K562 (cell line): ENCODE data around the gene CHST1. TPM values are rescaled to one million over a fixed set of nuclear protein-coding genes. Genes with fewer than 3 reads are reported as not detected.

Experiments
- ATAC-seq: fragments of 200-7000 bp; cut with Tn5 transposase; 3 replicates; pipeline ENCODE4 v1.9.1; 2020; ENCODE audit warnings: moderate library complexity
- BruUV-seq: library from RNA; stranded (reverse); fragments of 400-500 nt; replicated peaks from 2 replicates; lab custom pipeline; 2021; lab: Mats Ljungman, UMichigan
- CTCF ChIA-PET: fragments of 300-600 bp; formaldehyde crosslinking; extraction: SDS; loops from one replicate; lab custom pipeline; 2021; ENCODE audit warnings: low intra/inter-chr PET ratio; lab: Yijun Ruan, JAX
- POLR2A ChIA-PET: fragments of 300-600, 350-650 bp; sonication (Branson Sonifier 250); formaldehyde crosslinking; extraction: SDS; loops from one replicate; lab custom pipeline; 2021; ENCODE audit warnings: antibody characterized with exemption, inconsistent platforms; lab: Yijun Ruan, JAX
- DNase-seq, 4 experiments: peaks; one replicate each; pipeline versions ENCODE4 v3.0.0 to v3.0.0-alpha.2; 2011 to 2018; ENCODE audit warnings: low spot score in 3 of 4, mixed read lengths in 3 of 4; ENCODE audit errors: extremely low read depth in 1 of 4
- FAIRE-seq: peaks from 2 replicates; lab custom pipeline; 2011; peaks lifted over from hg19 to GRCh38; lab: Jason Lieb, UNC
- H2AFZ ChIP-seq: 2 replicates; pipeline ENCODE4 v1.6.0; 2011; ENCODE audit warnings: low read depth, low read length, control low read depth, inconsistent platforms
- H3K27ac ChIP-seq: fragments of 200-600 bp; 3 replicates; pipeline ENCODE4 v1.8.0; 2011; ENCODE audit warnings: low read depth, mild to moderate bottlenecking, control low read depth, inconsistent platforms, low read length, moderate library complexity, mixed read lengths; ENCODE audit errors: extremely low read depth
- H3K27me3 ChIP-seq, 2 experiments: fragments of 300-600 bp in 1 of 2; 2 replicates in 1 of 2; 3 replicates in 1 of 2; pipeline versions ENCODE4 v1.6.0 to v1.8.0; 2011; ENCODE audit warnings: inconsistent platforms in 2 of 2, low read length in 2 of 2, mild to moderate bottlenecking in 1 of 2, mixed read lengths in 1 of 2, moderate library complexity in 1 of 2; ENCODE audit not compliant: control insufficient read depth in 2 of 2, insufficient read depth in 2 of 2
- H3K36me3 ChIP-seq: fragments of 300-600 bp; 3 replicates; pipeline ENCODE4 v1.8.0; 2011; ENCODE audit warnings: mild to moderate bottlenecking, low read length, inconsistent platforms; ENCODE audit not compliant: control insufficient read depth, insufficient read depth
- H3K4me1 ChIP-seq, 2 experiments: fragments of 200-600 bp in 1 of 2; replicated peaks in 1 of 2; 2 replicates in 1 of 2; 3 replicates in 1 of 2; pipeline versions ENCODE4 v1.5.1 to v1.8.0; 2011; ENCODE audit warnings: inconsistent platforms in 2 of 2, low read length in 2 of 2, mild to moderate bottlenecking in 1 of 2, mixed read lengths in 1 of 2, moderate library complexity in 1 of 2; ENCODE audit not compliant: control insufficient read depth in 2 of 2, insufficient read depth in 2 of 2
- H3K4me2 ChIP-seq: 2 replicates; pipeline ENCODE4 v1.6.1; 2011; ENCODE audit warnings: low read length, control low read depth, inconsistent platforms, mixed read lengths; ENCODE audit not compliant: insufficient read depth
- H3K4me3 ChIP-seq: fragments of 200-600 bp; sonication (generic), shearing (Covaris generic); 2 replicates; pipeline ENCODE4 v1.5.1; 2016; ENCODE audit warnings: control low read depth, inconsistent platforms
- H3K79me2 ChIP-seq: fragments of 200-600 bp; 3 replicates; pipeline ENCODE4 v1.8.0; 2011; ENCODE audit warnings: low read length, inconsistent platforms; ENCODE audit not compliant: control insufficient read depth, insufficient read depth
- H3K9ac ChIP-seq, 2 experiments: 2 replicates each; pipeline versions ENCODE4 v1.6.0 to v1.6.1; 2011; ENCODE audit warnings: low read depth in 2 of 2, low read length in 2 of 2, control low read depth in 1 of 2, inconsistent platforms in 1 of 2, mild to moderate bottlenecking in 1 of 2, mixed read lengths in 1 of 2; ENCODE audit not compliant: insufficient read depth in 1 of 2
- H3K9me1 ChIP-seq: one replicate; pipeline ENCODE4 v1.6.0; 2011; ENCODE audit warnings: inconsistent platforms, mild to moderate bottlenecking, low read length, moderate library complexity; ENCODE audit not compliant: control insufficient read depth, insufficient read depth
- H3K9me3 ChIP-seq: replicated peaks from 2 replicates; pipeline ENCODE4 v1.5.1; 2011; ENCODE audit warnings: low read depth, low read length, inconsistent platforms; ENCODE audit not compliant: control insufficient read depth, insufficient read depth
- H4K20me1 ChIP-seq: replicated peaks from 2 replicates; pipeline ENCODE4 v1.6.1; 2011; ENCODE audit warnings: low read length, inconsistent platforms, mixed read lengths; ENCODE audit not compliant: control insufficient read depth, insufficient read depth
- CREM ChIP-seq: IDR thresholded peaks from 2 replicates; pipeline ENCODE4 v1.6.1; 2014; ENCODE audit warnings: antibody characterized with exemption, low read depth
- FOXK2 ChIP-seq, 2 experiments: fragments of 450-650 bp; IDR thresholded peaks in 1 of 2; conservative IDR thresholded peaks in 1 of 2; 2 replicates each; pipeline ENCODE4 v1.6.1; 2016; ENCODE audit warnings: low read depth in 2 of 2, mild to moderate bottlenecking in 1 of 2
- HDAC1 ChIP-seq, 2 experiments: fragments of 450-650 bp; IDR thresholded peaks; 2 replicates each; pipeline ENCODE4 v1.6.1; 2016 to 2017; ENCODE audit warnings: inconsistent platforms in 1 of 2, mild to moderate bottlenecking in 1 of 2, moderate library complexity in 1 of 2
- HDGF ChIP-seq: fragments of 450-650 bp; IDR thresholded peaks from 2 replicates; pipeline ENCODE4 v1.6.1; 2016
- KDM1A ChIP-seq, 2 experiments: fragments of 450-650 bp; IDR thresholded peaks; 2 replicates each; pipeline ENCODE4 v1.6.1; 2016; ENCODE audit warnings: mild to moderate bottlenecking in 2 of 2
- KHSRP ChIP-seq: fragments of 450-650 bp; IDR thresholded peaks from 2 replicates; pipeline ENCODE4 v1.6.1; 2017
- MITF ChIP-seq: IDR thresholded peaks from 2 replicates; pipeline ENCODE4 v1.6.1; 2014; ENCODE audit warnings: antibody characterized with exemption
- NR2C2 ChIP-seq, 2 experiments: fragments of 200-800 bp in 1 of 2; sonication (Bioruptor generic) in 1 of 2; sonication (generic) in 1 of 2; formaldehyde crosslinking in 1 of 2; IDR thresholded peaks; 2 replicates each; pipeline versions ENCODE4 v1.6.1 to v1.8.0; 2016 to 2022; ENCODE audit warnings: mild to moderate bottlenecking in 1 of 2, missing compliant biosample characterization in 1 of 2, missing genetic modification characterization in 1 of 2, missing genetic modification reagents in 1 of 2
- RAD21 ChIP-seq, 2 experiments: fragments of 250-450 bp in 1 of 2; fragments of 450-650 bp in 1 of 2; sonication (Bioruptor Pico) in 1 of 2; formaldehyde crosslinking in 1 of 2; IDR thresholded peaks in 1 of 2; conservative IDR thresholded peaks in 1 of 2; 2 replicates each; pipeline versions ENCODE4 v1.4.0 to v1.8.0; 2020 to 2022; ENCODE audit warnings: mild to moderate bottlenecking in 2 of 2, moderate library complexity in 1 of 2
- ZBTB12 ChIP-seq: fragments of 250-450 bp; sonication (Bioruptor Pico); IDR thresholded peaks from 2 replicates; pipeline ENCODE4 v1.4.0; 2020
- ZBTB9 ChIP-seq: fragments of 450-650 bp; formaldehyde crosslinking; IDR thresholded peaks from 2 replicates; pipeline ENCODE4 v1.4.0; 2020; ENCODE audit warnings: mild to moderate bottlenecking, moderate library complexity
- ZC3H11A ChIP-seq: IDR thresholded peaks from 2 replicates; pipeline ENCODE4 v1.6.1; 2012; ENCODE audit warnings: low read depth, low read length, improper control_type of control experiment
- ZMIZ1 ChIP-seq, 2 experiments: fragments of 150-350 bp in 1 of 2; IDR thresholded peaks; 2 replicates each; pipeline ENCODE4 v1.6.1; 2012 to 2016; ENCODE audit warnings: low read depth in 2 of 2, low read length in 2 of 2, mild to moderate bottlenecking in 1 of 2, moderate library complexity in 1 of 2
- ZNF12 ChIP-seq: sonication (generic); formaldehyde crosslinking; IDR thresholded peaks from 2 replicates; pipeline ENCODE4 v1.4.0; 2020; ENCODE audit warnings: mild to moderate bottlenecking, missing genetic modification reagents
- WGBS: fragments of 100-300 bp; shearing (Covaris generic); methylation state at CpG from one replicate; pipeline ENCODE4 v1.1.6; 2016; ENCODE audit warnings: low coverage, mixed read lengths; ENCODE audit not compliant: insufficient coverage; ENCODE audit errors: missing lambda C conversion rate; 5-methylcytosine and 5-hydroxymethylcytosine counted together
- in situ Hi-C: fragments of 300-500 bp; cut with MboI; formaldehyde crosslinking; loops from 4 replicates; pipeline ENCODE4 v1.15.0; 2018; ENCODE audit warnings: inconsistent platforms, mixed read lengths
- intact Hi-C: fragments of 100-400 bp; cut with micrococcal nuclease; formaldehyde crosslinking; loops from 2 replicates; pipeline ENCODE4 v1.14.2; 2022
- polyA plus RNA-seq, 8 experiments: library from polyadenylated mRNA; depleted of rRNA in 4 of 8; stranded (reverse) in 5 of 8; unstranded in 3 of 8; fragments of >200 nt; fragmentation: Nextera tagmentation in 2 of 8; fragmentation: Illumina TruSeq in 1 of 8; extraction: Ambion mirVana in 2 of 8; extraction: Trizol in 1 of 8; gene quantifications; 2 replicates each; pipeline versions ENCODE4 v1.2.1 to v1.2.3, GENCODE V29; 2011 to 2014; ENCODE audit warnings: inconsistent platforms in 1 of 8, missing spikeins in 1 of 8
- total RNA-seq, 7 experiments: library from RNA; depleted of rRNA in 6 of 7; stranded (reverse); fragments of >200 nt in 6 of 7; fragmentation: Illumina TruSeq in 2 of 7; extraction: Trizol in 2 of 7; gene quantifications; 2 replicates each; pipeline versions ENCODE4 v1.2.1 to v1.2.3, GENCODE V29; 2011 to 2021; ENCODE audit warnings: low replicate concordance in 1 of 7

CHST1 gene
- total and polyA plus RNA-seq, 9 of the 15 experiments (the other 6 are each of a cell fraction or from before 2014, with no cell fraction given): 0.04 to 0.32 (median 0.18) TPM; not detected in 4

- Histone ChIP-seq H3K27ac (no peak overlapping the region), H3K79me2 (no peaks in the 10 kb centered on the region), H3K4me2 (no peak overlapping the region), H3K4me3 (no peak overlapping the region), H3K4me1 (no peaks in the 10 kb centered on the region), H3K27me3 (peaks cover under 1 to 29% of the 10 kb centered on the region in 2 experiments; a peak in 2 of 5 replicates), H3K9me3 (no peaks in the 10 kb centered on the region), H3K9me1 (no peaks in the 10 kb centered on the region), H3K36me3 (no peaks in the 10 kb centered on the region), H2AFZ (no peak overlapping the region), H3K9ac (no peak overlapping the region), H4K20me1 (no peaks in the 10 kb centered on the region)
- 0% methylated on average over 8 of the region's 8 CpGs for WGBS
- ATAC-seq (no peak), DNase-seq (no peak), FAIRE-seq (no peak)
- ChIA-PET CTCF (no interaction called here), POLR2A (interaction anchor here (1.2 kb wide), 1 partner anchor 20 kb away, joined by 3 read pairs; no protein-coding TSS in a partner anchor)
- BruUV-seq: no TSS peak
- in situ Hi-C loops (no loop called here), intact Hi-C loops (no loop called here)
- TF ChIP-seq ZNF12 (no peak), ZBTB12 (no peak), ZMIZ1 (IDR thresholded peaks at IDR 0.05; ENCODE audit: low read depth in 2 of 2, low read length in 2 of 2) (no peak), ZC3H11A (no peak), NR2C2 (CRISPR knock-in tag; IDR thresholded peaks at IDR 0.05) (no peak), NR2C2 (tag; IDR thresholded peaks at IDR 0.05) (no peak), ZBTB9 (no peak), HDGF (no peak), FOXK2 (conservative IDR thresholded peaks at IDR 0.05 in 1 of 2, IDR thresholded peaks at IDR 0.05 in 1 of 2; ENCODE audit: low read depth in 2 of 2) (no peak), KDM1A (IDR thresholded peaks at IDR 0.05) (no peak), RAD21 (CRISPR knock-in tag; conservative IDR thresholded peaks at IDR 0.05 in 1 of 2, IDR thresholded peaks at IDR 0.05 in 1 of 2) (no peak), KHSRP (no peak), CREM (no peak), MITF (no peak), HDAC1 (IDR thresholded peaks at IDR 0.05) (no peak)
Observed at GRCh38 chr11:45677770-45678512, 12.5 kb upstream of the CHST1 start.
